ENCODE results near the gene ITGB7. TPM values are rescaled to one million over a fixed set of nuclear protein-coding genes. Genes with fewer than 3 reads are reported as not detected.

Gene ITGB7
- total RNA-seq, 4 donors from 2014 or later: 1.1 to 1.8 (median 1.4) TPM

- no peak for TF ChIP-seq POLR2AphosphoS5 (IDR thresholded peaks at IDR 0.05)
- peak in 1 of 3 experiments; percentile 10 for TF ChIP-seq CTCF (IDR thresholded peaks at IDR 0.05)
- TF ChIP-seq EP300 (IDR thresholded peaks at IDR 0.05): no peak
- no peak for TF ChIP-seq POLR2A (IDR thresholded peaks at IDR 0.05; ENCODE audit: low read depth)
- WGBS: 0% methylated on average over 1 of the region's 9 CpGs
- peak overlapping the region; percentile 88 to 96 (median 90) for H3K27ac ChIP-seq (replicated peaks in 1 of 4)
- peaks cover 0 to 22% (median 6%) of the 10 kb centered on the region in 4 donors for H3K36me3 ChIP-seq
- peak overlapping the region; percentile 71 to 93 (median 78) for H3K4me3 ChIP-seq
- H3K9me3 ChIP-seq: no peaks in the 10 kb centered on the region
- intact Hi-C loops (cut with DNase I): no loop called here
- no peaks in the 10 kb centered on the region for H3K27me3 ChIP-seq
- peaks cover 34 to 66% (median 64%) of the 10 kb centered on the region in 4 donors for H3K4me1 ChIP-seq
- DNase-seq (ENCODE audit: extremely low spot score): no peak
Observed at GRCh38 chr12:53231671-53231920, 24.5 kb upstream of the ITGB7 start.

- H3K27me3 ChIP-seq: no peaks in the 10 kb centered on the region
- 86% methylated on average over 6 of the region's 10 CpGs for WGBS
- H3K9me3 ChIP-seq: no peaks in the 10 kb centered on the region
- H3K36me3 ChIP-seq: peaks cover 0 to 25% (median 6%) of the 10 kb centered on the region in 4 donors
- no peak for TF ChIP-seq POLR2A (IDR thresholded peaks at IDR 0.05; ENCODE audit: low read depth)
- TF ChIP-seq EP300 (IDR thresholded peaks at IDR 0.05): no peak
- TF ChIP-seq CTCF (IDR thresholded peaks at IDR 0.05): no peak
- TF ChIP-seq POLR2AphosphoS5 (IDR thresholded peaks at IDR 0.05): no peak
- H3K4me3 ChIP-seq: peak overlapping the region in 3 of 4 donors; percentile 71 to 93 (median 78)
- H3K4me1 ChIP-seq: peaks cover 34 to 78% (median 75%) of the 10 kb centered on the region in 4 donors
- no peak for DNase-seq (ENCODE audit: extremely low spot score)
- intact Hi-C loops (cut with DNase I): no loop called here
- peak overlapping the region; percentile 88 to 96 (median 90) for H3K27ac ChIP-seq (replicated peaks in 1 of 4)
Observed at GRCh38 chr12:53230108-53230845, 23.2 kb upstream of the ITGB7 start.

- no peaks in the 10 kb centered on the region for H3K9me3 ChIP-seq
- TF ChIP-seq POLR2A (IDR thresholded peaks at IDR 0.05; ENCODE audit: low read depth): no peak
- H3K4me1 ChIP-seq: peaks cover 38 to 79% (median 78%) of the 10 kb centered on the region in 4 donors
- peaks cover 0 to 25% (median 6%) of the 10 kb centered on the region in 4 donors for H3K36me3 ChIP-seq
- no peaks in the 10 kb centered on the region for H3K27me3 ChIP-seq
- peak overlapping the region; percentile 38 to 96 (median 88) for H3K27ac ChIP-seq (replicated peaks in 1 of 4)
- 91% methylated on average over 2 of the region's 2 CpGs for WGBS
- H3K4me3 ChIP-seq: no peak overlapping the region
- intact Hi-C loops (cut with DNase I): no loop called here
- DNase-seq (ENCODE audit: extremely low spot score): no peak
Observed at GRCh38 chr12:53229454-53229853, 22.4 kb upstream of the ITGB7 start.

GRCh38 chr12:53227836-53228235 is 20.8 kb upstream of the ITGB7 start:
- intact Hi-C loops (cut with DNase I): no loop called here
- TF ChIP-seq POLR2A (IDR thresholded peaks at IDR 0.05; ENCODE audit: low read depth): no peak
- TF ChIP-seq CTCF (IDR thresholded peaks at IDR 0.05): no peak
- TF ChIP-seq EP300 (IDR thresholded peaks at IDR 0.05): no peak
- TF ChIP-seq POLR2AphosphoS5 (IDR thresholded peaks at IDR 0.05): no peak
- WGBS: 80% methylated on average over 1 of the region's 1 CpG
- Histone ChIP-seq H3K27me3 (no peaks in the 10 kb centered on the region), H3K36me3 (peaks cover 0 to 25% (median 6%) of the 10 kb centered on the region in 4 donors), H3K4me1 (peaks cover 38 to 79% (median 78%) of the 10 kb centered on the region in 4 donors), H3K27ac (replicated peaks in 1 of 4) (peak overlapping the region in 1 of 4 donors; percentile 33), H3K4me3 (no peak overlapping the region), H3K9me3 (no peaks in the 10 kb centered on the region)
- no peak for DNase-seq (ENCODE audit: extremely low spot score)

- peak overlapping the region in 1 of 4 donors; percentile 33 for H3K27ac ChIP-seq (replicated peaks in 1 of 4)
- H3K36me3 ChIP-seq: peaks cover 0 to 25% (median 6%) of the 10 kb centered on the region in 4 donors
- peaks cover 38 to 79% (median 78%) of the 10 kb centered on the region in 4 donors for H3K4me1 ChIP-seq
- no peaks in the 10 kb centered on the region for H3K27me3 ChIP-seq
- no peak overlapping the region for H3K4me3 ChIP-seq
- H3K9me3 ChIP-seq: no peaks in the 10 kb centered on the region
- 98% methylated on average over 7 of the region's 11 CpGs for WGBS
- DNase-seq (ENCODE audit: extremely low spot score): no peak
- TF ChIP-seq POLR2A (IDR thresholded peaks at IDR 0.05; ENCODE audit: low read depth) (no peak), POLR2AphosphoS5 (IDR thresholded peaks at IDR 0.05) (no peak), CTCF (IDR thresholded peaks at IDR 0.05) (no peak), EP300 (IDR thresholded peaks at IDR 0.05) (no peak)
- intact Hi-C loops (cut with DNase I): no loop called here
Observed at GRCh38 chr12:53227341-53227740, 20.3 kb upstream of the ITGB7 start.
